HepG2 (cell line): ENCODE measurements around the gene MAPK11. TPM values are rescaled to one million over a fixed set of nuclear protein-coding genes. Genes with fewer than 3 reads are reported as not detected.

Experiments used
- ATF2 ChIP-seq: sonication (generic); formaldehyde crosslinking; IDR thresholded peaks from 2 replicates; pipeline ENCODE4 v1.4.0; 2020; ENCODE audit warnings: missing genetic modification reagents
- ETS1 ChIP-seq: sonication (generic); formaldehyde crosslinking; IDR thresholded peaks from 2 replicates; pipeline ENCODE4 v1.4.0; 2020; ENCODE audit warnings: missing genetic modification reagents
- JUND ChIP-seq: sonication (generic); formaldehyde crosslinking; IDR thresholded peaks from 2 replicates; pipeline ENCODE4 v1.8.0; 2022; ENCODE audit warnings: mild to moderate bottlenecking, missing genetic modification reagents
- MTF1 ChIP-seq: sonication (generic); formaldehyde crosslinking; IDR thresholded peaks from 2 replicates; pipeline ENCODE4 v1.5.0; 2020; ENCODE audit warnings: missing genetic modification reagents
- SNAPC5 ChIP-seq: sonication (generic); formaldehyde crosslinking; IDR thresholded peaks from 2 replicates; pipeline ENCODE4 v1.8.1; 2023; ENCODE audit warnings: mild to moderate bottlenecking, missing genetic modification reagents, borderline replicate concordance
- SNRNP70 ChIP-seq: fragments of 200-400 bp; formaldehyde crosslinking; IDR thresholded peaks from 2 replicates; pipeline ENCODE4 v1.6.1; 2017; ENCODE audit warnings: mild to moderate bottlenecking, low read depth, low read length, moderate library complexity
- SP2 ChIP-seq: sonication (generic); formaldehyde crosslinking; IDR thresholded peaks from 2 replicates; pipeline ENCODE4 v1.5.1; 2020; ENCODE audit warnings: mild to moderate bottlenecking, missing genetic modification reagents
- TFE3 ChIP-seq: IDR thresholded peaks from 2 replicates; pipeline ENCODE4 v1.6.1; 2016
- ZBTB1 ChIP-seq: sonication (generic); formaldehyde crosslinking; IDR thresholded peaks from 2 replicates; pipeline ENCODE4 v1.4.0; 2020; ENCODE audit warnings: missing genetic modification reagents, borderline replicate concordance
- ZBTB43 ChIP-seq: sonication (generic); formaldehyde crosslinking; conservative IDR thresholded peaks from 2 replicates; pipeline ENCODE4 v1.4.0; 2020; ENCODE audit warnings: missing genetic modification reagents
- ZNF337 ChIP-seq: sonication (generic); formaldehyde crosslinking; IDR thresholded peaks from 2 replicates; pipeline ENCODE4 v1.5.1; 2020; ENCODE audit warnings: missing genetic modification reagents, low read depth, mild to moderate bottlenecking, borderline replicate concordance
- ZNF503 ChIP-seq: sonication (generic); formaldehyde crosslinking; IDR thresholded peaks from 2 replicates; pipeline ENCODE4 v1.4.0; 2020; ENCODE audit warnings: missing genetic modification reagents
- ZNF576 ChIP-seq: sonication (generic); formaldehyde crosslinking; IDR thresholded peaks from 2 replicates; pipeline ENCODE4 v1.4.0; 2020; ENCODE audit warnings: mild to moderate bottlenecking, missing genetic modification reagents
- ZNF605 ChIP-seq: sonication (generic); formaldehyde crosslinking; IDR thresholded peaks from 2 replicates; pipeline ENCODE4 v1.8.0; 2022; ENCODE audit warnings: mild to moderate bottlenecking, missing genetic modification reagents
- ZNF7 ChIP-seq: IDR thresholded peaks from 2 replicates; pipeline ENCODE4 v1.6.1; 2016; ENCODE audit warnings: missing biosample characterization, missing genetic modification reagents
- ZNF713 ChIP-seq: sonication (generic); formaldehyde crosslinking; IDR thresholded peaks from 2 replicates; pipeline ENCODE4 v1.4.0; 2020; ENCODE audit warnings: mild to moderate bottlenecking, missing genetic modification reagents
- ZNF720 ChIP-seq: sonication (generic); formaldehyde crosslinking; IDR thresholded peaks from 2 replicates; pipeline ENCODE4 v1.4.0; 2020; ENCODE audit warnings: missing genetic modification reagents
- ZNF800 ChIP-seq: sonication (generic); formaldehyde crosslinking; IDR thresholded peaks from 2 replicates; pipeline ENCODE4 v1.4.0; 2020; ENCODE audit warnings: missing genetic modification reagents
- polyA plus RNA-seq, 8 experiments: library from polyadenylated mRNA; depleted of rRNA in 3 of 8; stranded (reverse) in 7 of 8; unstranded in 1 of 8; fragments of >200 nt; fragmentation: Illumina TruSeq in 4 of 8; extraction: Trizol in 4 of 8; gene quantifications; 2 replicates each; pipeline versions ENCODE4 v1.2.1 to v1.2.3, GENCODE V29; 2011 to 2016; ENCODE audit warnings: low read depth in 4 of 8, missing spikeins in 1 of 8, mixed read lengths in 1 of 8; ENCODE audit not compliant: insufficient read depth in 1 of 8
- total RNA-seq, 5 experiments: library from RNA; depleted of rRNA; stranded (reverse); fragments of >200 nt; fragmentation: Illumina TruSeq; extraction: Trizol; gene quantifications; 2 replicates each; pipeline ENCODE4 v1.2.3, GENCODE V29; 2016; ENCODE audit warnings: low read depth in 1 of 5

MAPK11 gene
- total and polyA plus RNA-seq, 2 of the 13 experiments (the other 11 are each of a cell fraction or from before 2014, with no cell fraction given) = 0.15 to 0.17 TPM

- TF ChIP-seq ETS1 (CRISPR knock-in tag) (peak; percentile 87), ATF2 (CRISPR knock-in tag) (peak; percentile 39; the same call in 1 of the 2 replicates), ZNF800 (CRISPR knock-in tag) (peak; percentile 91), ZBTB43 (CRISPR knock-in tag) (peak; percentile 88), ZNF605 (CRISPR knock-in tag) (peak; percentile 56; the same call in 1 of the 2 replicates), JUND (CRISPR knock-in tag) (no peak), ZNF713 (CRISPR knock-in tag) (0 out of 2 replicates have a peak, but pooled peaks have one; percentile 48), SNRNP70 (no peak), ZNF576 (CRISPR knock-in tag) (no peak), MTF1 (CRISPR knock-in tag) (peak; percentile 61; the same call in 1 of the 2 replicates), TFE3 (CRISPR knock-in tag) (peak; percentile 78), SNAPC5 (CRISPR knock-in tag) (no peak), ZNF337 (CRISPR knock-in tag) (no peak), ZNF720 (CRISPR knock-in tag) (no peak), ZBTB1 (CRISPR knock-in tag) (peak; percentile 70; the same call in 1 of the 2 replicates), ZNF7 (CRISPR knock-in tag) (no peak), SP2 (CRISPR knock-in tag) (no peak; the same call in none of the 2 replicates), ZNF503 (CRISPR knock-in tag) (peak; percentile 63; the same call in 1 of the 2 replicates)
Observed at GRCh38 chr22:50270666-50271394, 650 bp upstream of the MAPK11 start (continued).
